Keratinocyte (primary cell): Measurements from ENCODE around the gene GNG2. TPM values are rescaled to one million over a fixed set of nuclear protein-coding genes. Genes with fewer than 3 reads are reported as not detected.

Experiments used
- DNase-seq: peaks from one replicate; pipeline ENCODE4 v3.0.0-alpha.2; 2011; ENCODE audit warnings: low read depth, missing footprints, low spot score
- FAIRE-seq: peaks from 2 replicates; lab custom pipeline; 2011; peaks lifted over from hg19 to GRCh38; lab: Jason Lieb, UNC
- H2AFZ ChIP-seq: 2 replicates; pipeline ENCODE4 v1.6.0; 2012; ENCODE audit warnings: low read length, control low read depth, inconsistent platforms; ENCODE audit not compliant: control insufficient read depth
- H3K27ac ChIP-seq: 2 replicates; pipeline ENCODE4 v1.5.1; 2011; ENCODE audit warnings: low read length; ENCODE audit not compliant: control insufficient read depth, insufficient read depth
- H3K27me3 ChIP-seq: 3 replicates; pipeline ENCODE4 v1.6.0; 2011; ENCODE audit warnings: low read length; ENCODE audit not compliant: control insufficient read depth, insufficient read depth; ENCODE audit errors: extremely low read depth
- H3K36me3 ChIP-seq, 2 experiments: 2 replicates in 1 of 2; 3 replicates in 1 of 2; pipeline ENCODE4 v1.5.1; 2011; ENCODE audit warnings: low read length in 2 of 2, mild to moderate bottlenecking in 1 of 2; ENCODE audit not compliant: control insufficient read depth in 2 of 2, insufficient read depth in 2 of 2; ENCODE audit errors: extremely low read depth in 1 of 2
- H3K4me1 ChIP-seq: 3 replicates; pipeline ENCODE4 v1.5.1; 2011; ENCODE audit warnings: low read length; ENCODE audit not compliant: control insufficient read depth, insufficient read depth; ENCODE audit errors: extremely low read depth
- H3K4me2 ChIP-seq: 3 replicates; pipeline ENCODE4 v1.6.0; 2011; ENCODE audit warnings: low read depth, low read length; ENCODE audit not compliant: control insufficient read depth, insufficient read depth; ENCODE audit errors: extremely low read depth
- H3K4me3 ChIP-seq, 3 experiments: fragments of 200-600 bp in 1 of 3; sonication (generic) in 1 of 3; 2 replicates in 2 of 3; 3 replicates in 1 of 3; pipeline ENCODE4 v1.5.1; 2011 to 2016; ENCODE audit warnings: low read length in 3 of 3, mild to moderate bottlenecking in 3 of 3, control low read depth in 2 of 3, inconsistent platforms in 1 of 3, low read depth in 1 of 3, mixed read lengths in 1 of 3, mixed run types in 1 of 3, moderate library complexity in 1 of 3; ENCODE audit not compliant: control insufficient read depth in 2 of 3, insufficient read depth in 2 of 3; ENCODE audit errors: extremely low read depth in 1 of 3
- H3K79me2 ChIP-seq: 2 replicates; pipeline ENCODE4 v1.6.0; 2012; ENCODE audit warnings: low read length; ENCODE audit not compliant: control insufficient read depth, insufficient read depth
- H3K9ac ChIP-seq: 3 replicates; pipeline ENCODE4 v1.6.0; 2011; ENCODE audit warnings: low read length; ENCODE audit not compliant: control insufficient read depth, insufficient read depth; ENCODE audit errors: extremely low read depth
- H3K9me1 ChIP-seq: 3 replicates; pipeline ENCODE4 v1.6.0; 2011; ENCODE audit warnings: low read length; ENCODE audit not compliant: control insufficient read depth, insufficient read depth; ENCODE audit errors: extremely low read depth
- H3K9me3 ChIP-seq: 2 replicates; pipeline ENCODE4 v1.5.1; 2012; ENCODE audit warnings: low read depth, low read length; ENCODE audit not compliant: control insufficient read depth
- H4K20me1 ChIP-seq: 3 replicates; pipeline ENCODE4 v1.6.0; 2011; ENCODE audit warnings: low read length; ENCODE audit not compliant: control insufficient read depth, insufficient read depth; ENCODE audit errors: extremely low read depth
- CTCF ChIP-seq, 3 experiments: IDR thresholded peaks in 1 of 3; conservative IDR thresholded peaks in 1 of 3; optimal IDR thresholded peaks in 1 of 3; 2 replicates in 2 of 3; 3 replicates in 1 of 3; pipeline versions ENCODE3 to v1.5.1; 2011; ENCODE audit warnings: low read length in 3 of 3, mild to moderate bottlenecking in 3 of 3, moderate library complexity in 2 of 3, control low read depth in 1 of 3, inconsistent platforms in 1 of 3; ENCODE audit not compliant: insufficient read depth in 2 of 3; ENCODE audit errors: extremely low read depth in 1 of 3
- EZH2 ChIP-seq: IDR thresholded peaks from one replicate; pipeline ENCODE4 v1.6.1; 2012; ENCODE audit warnings: inconsistent platforms, mild to moderate bottlenecking, low read length, moderate library complexity
- dilution Hi-C: fragments of 300-500 bp; cut with MboI; formaldehyde crosslinking; loops from one replicate; pipeline ENCODE4 v1.7.0; 2020; ENCODE audit warnings: low sequenced_read_pairs; ENCODE audit not compliant: extremely low pct_ligation_motif_present
- polyA plus RNA-seq, 5 experiments: library from polyadenylated mRNA; depleted of rRNA in 3 of 5; stranded (reverse) in 3 of 5; stranded (forward) in 1 of 5; unstranded in 1 of 5; fragments of >200 nt; gene quantifications; 1 replicate in 1 of 5; 2 replicates in 3 of 5; 3 replicates in 1 of 5; pipeline versions ENCODE4 v1.2.1 to v1.2.3, GENCODE V29; 2011 to 2012; ENCODE audit warnings: missing spikeins in 2 of 5, low read depth in 1 of 5, low replicate concordance in 1 of 5

Gene GNG2
- polyA plus RNA-seq, 1 donor (not counting 4 experiments of a cell fraction or from before 2014, with no cell fraction given) = 0.28 TPM

- peak overlapping the region; percentile 80 to 95 (median 92) for H3K4me3 ChIP-seq
- no peaks in the 10 kb centered on the region for H4K20me1 ChIP-seq
- FAIRE-seq (no peak), DNase-seq (no peak)
- H3K36me3 ChIP-seq = peaks cover 5 to 13% of the 10 kb centered on the region in 2 experiments
- H3K9ac ChIP-seq = peak overlapping the region; percentile 77
- H3K9me1 ChIP-seq = no peaks in the 10 kb centered on the region
- no peaks in the 10 kb centered on the region for H3K27me3 ChIP-seq
- TF ChIP-seq CTCF (optimal IDR thresholded peaks at IDR 0.05 in 1 of 3, IDR thresholded peaks at IDR 0.05 in 1 of 3, conservative IDR thresholded peaks at IDR 0.05 in 1 of 3; ENCODE audit: extremely low read depth in 1 of 3, insufficient read depth in 2 of 3, low read length in 3 of 3) = no peak
- peak overlapping the region; percentile 82 for H3K4me2 ChIP-seq
- no peaks in the 10 kb centered on the region for H3K9me3 ChIP-seq
- peak overlapping the region; percentile 72 for H3K27ac ChIP-seq
- peaks cover 44% of the 10 kb centered on the region for H3K79me2 ChIP-seq
- dilution Hi-C loops = no loop called here
- H2AFZ ChIP-seq = no peak overlapping the region
- H3K4me1 ChIP-seq = peaks cover 9% of the 10 kb centered on the region
Measured at GRCh38 chr14:51990488-51990887, 130.1 kb downstream of the GNG2 start.

- Histone ChIP-seq H3K36me3 (peaks cover 5 to 18% of the 10 kb centered on the region in 2 experiments), H3K9ac (no peak overlapping the region), H4K20me1 (no peaks in the 10 kb centered on the region), H2AFZ (no peak overlapping the region), H3K9me3 (no peaks in the 10 kb centered on the region), H3K79me2 (peaks cover 53% of the 10 kb centered on the region), H3K4me1 (peaks cover 9% of the 10 kb centered on the region), H3K9me1 (no peaks in the 10 kb centered on the region), H3K4me2 (no peak overlapping the region), H3K27ac (no peak overlapping the region), H3K27me3 (no peaks in the 10 kb centered on the region), H3K4me3 (no peak overlapping the region)
- no peak for DNase-seq
- TF ChIP-seq EZH2 = no peak
- FAIRE-seq = no peak
- dilution Hi-C loops = no loop called here
Measured at GRCh38 chr14:51993285-51993920, 133.0 kb downstream of the GNG2 start.
